Suprapubic skin (tissue), 3 donors: ENCODE data around the gene ZNF311.

Experiments used
- EP300 ChIP-seq: sonication (generic); formaldehyde crosslinking; IDR thresholded peaks from one replicate; pipeline ENCODE4 v1.6.1; 2017; ENCODE audit warnings: antibody characterized with exemption
- POLR2A ChIP-seq, 2 donors: fragments of 450-650 bp; IDR thresholded peaks; one replicate each; pipeline ENCODE4 v1.6.1; 2017; ENCODE audit warnings: antibody characterized with exemption in 2 of 2, mild to moderate bottlenecking in 2 of 2, moderate library complexity in 2 of 2
- TF ChIP-seq, protein P1 (sequence below), 2 donors: fragments of 200-600 bp in 1 of 2; fragments of 450-650 bp in 1 of 2; sonication (generic) in 1 of 2; IDR thresholded peaks; one replicate each; pipeline ENCODE4 v1.5.1; 2016 to 2019; ENCODE audit warnings: antibody characterized with exemption in 2 of 2, mild to moderate bottlenecking in 1 of 2, moderate library complexity in 1 of 2

DNA sequence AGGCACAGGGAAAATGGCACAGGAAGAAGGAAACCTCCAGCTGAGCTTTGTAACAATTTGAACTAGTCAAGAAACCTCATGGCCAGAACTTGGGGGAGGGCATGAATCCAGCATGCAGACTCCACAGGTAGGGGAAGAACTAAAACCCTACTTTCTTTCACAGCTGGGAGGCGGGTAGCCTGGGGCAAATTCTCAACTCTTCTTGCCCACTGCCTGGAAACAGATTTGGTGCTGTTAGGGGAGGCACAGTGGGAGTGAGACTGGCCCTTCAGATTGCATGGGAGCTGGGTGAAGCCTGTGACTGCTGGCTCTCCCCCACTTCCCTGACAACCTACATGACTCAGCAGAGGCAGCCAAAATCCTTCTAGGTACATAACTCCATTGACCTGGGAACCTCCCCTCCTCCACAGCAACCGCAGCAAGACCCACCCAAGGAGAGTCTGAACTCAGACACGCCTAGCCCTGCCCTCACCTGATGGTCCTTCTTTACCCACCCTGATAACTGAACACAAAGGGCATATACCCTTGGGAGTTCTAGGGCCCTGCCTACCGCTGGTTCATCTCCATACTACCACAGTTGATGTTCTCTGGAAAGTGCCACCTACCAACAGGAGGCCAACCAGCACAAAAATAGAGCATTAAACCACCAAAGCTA is 44.1 kb downstream of the ZNF311 start:
- TF ChIP-seq EP300: no peak
- no peak for TF ChIP-seq POLR2A (IDR thresholded peaks at IDR 0.05)
- TF ChIP-seq, protein P1, sequence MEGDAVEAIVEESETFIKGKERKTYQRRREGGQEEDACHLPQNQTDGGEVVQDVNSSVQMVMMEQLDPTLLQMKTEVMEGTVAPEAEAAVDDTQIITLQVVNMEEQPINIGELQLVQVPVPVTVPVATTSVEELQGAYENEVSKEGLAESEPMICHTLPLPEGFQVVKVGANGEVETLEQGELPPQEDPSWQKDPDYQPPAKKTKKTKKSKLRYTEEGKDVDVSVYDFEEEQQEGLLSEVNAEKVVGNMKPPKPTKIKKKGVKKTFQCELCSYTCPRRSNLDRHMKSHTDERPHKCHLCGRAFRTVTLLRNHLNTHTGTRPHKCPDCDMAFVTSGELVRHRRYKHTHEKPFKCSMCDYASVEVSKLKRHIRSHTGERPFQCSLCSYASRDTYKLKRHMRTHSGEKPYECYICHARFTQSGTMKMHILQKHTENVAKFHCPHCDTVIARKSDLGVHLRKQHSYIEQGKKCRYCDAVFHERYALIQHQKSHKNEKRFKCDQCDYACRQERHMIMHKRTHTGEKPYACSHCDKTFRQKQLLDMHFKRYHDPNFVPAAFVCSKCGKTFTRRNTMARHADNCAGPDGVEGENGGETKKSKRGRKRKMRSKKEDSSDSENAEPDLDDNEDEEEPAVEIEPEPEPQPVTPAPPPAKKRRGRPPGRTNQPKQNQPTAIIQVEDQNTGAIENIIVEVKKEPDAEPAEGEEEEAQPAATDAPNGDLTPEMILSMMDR (IDR thresholded peaks at IDR 0.05): no peak
